ENCODE data around the gene S100A13.
"Not testable (repeated sequence)": the region's sequence is repeated elsewhere in the genome, so short reads cannot be mapped to it uniquely, and the experiment has no call there.

DNA sequence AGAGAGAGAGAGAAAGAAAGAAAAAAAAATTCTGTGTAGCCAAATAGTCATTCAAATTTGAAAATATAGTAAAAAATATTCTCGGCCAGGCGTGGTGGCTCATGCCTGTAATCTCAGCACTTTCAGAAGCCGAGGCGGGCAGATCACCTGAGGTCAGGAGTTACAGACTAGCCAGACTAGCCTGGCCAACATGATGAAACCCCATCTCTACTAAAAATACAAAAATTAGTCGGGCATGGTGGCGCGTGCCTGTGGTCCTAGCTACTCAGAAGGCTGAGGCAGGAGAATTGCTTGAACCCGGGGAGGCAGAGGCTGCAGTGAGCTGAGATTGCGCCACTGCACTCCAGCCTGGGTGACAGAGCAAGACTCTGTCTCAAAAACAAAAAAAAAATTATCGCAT lies 39.3 kb downstream of the S100A13 start:
- not testable (repeated sequence) for TF ChIP-seq CTCF (conservative IDR thresholded peaks at IDR 0.05); EZH2 (IDR thresholded peaks at IDR 0.05; ENCODE audit: low read depth)

Data from PC-9 (cell line).